AG09309 (cell line): ENCODE results near the gene PSD4.

Source experiments
- DNase-seq: peaks from one replicate; pipeline ENCODE4 v3.0.0-alpha.2; 2010; ENCODE audit warnings: low read depth
- H3K4me3 ChIP-seq: 2 replicates; pipeline ENCODE4 v1.5.1; 2011; ENCODE audit warnings: mild to moderate bottlenecking, low read depth, low read length, moderate library complexity; ENCODE audit not compliant: control insufficient read depth
- CTCF ChIP-seq: IDR thresholded peaks from 2 replicates; pipeline ENCODE4 v1.5.1; 2011; ENCODE audit warnings: mild to moderate bottlenecking, low read depth, low read length, inconsistent platforms; ENCODE audit not compliant: insufficient read depth, control insufficient read depth; ENCODE audit errors: missing control alignments

The PSD4 gene

GRCh38 chr2:113162869-113163268, 10.9 kb upstream of the PSD4 start:
- no peak for DNase-seq
- TF ChIP-seq CTCF, result no peak
- no peak overlapping the region for H3K4me3 ChIP-seq

GRCh38 chr2:113164215-113164929, 9.4 kb upstream of the PSD4 start:
- TF ChIP-seq CTCF, result no peak
- no peak overlapping the region for H3K4me3 ChIP-seq
- DNase-seq, result no peak

GRCh38 chr2:113164930-113165585, 8.7 kb upstream of the PSD4 start:
- no peak overlapping the region for H3K4me3 ChIP-seq
- DNase-seq, result no peak
- TF ChIP-seq CTCF, result no peak

- no peak overlapping the region for H3K4me3 ChIP-seq
- TF ChIP-seq CTCF, result no peak
- no peak for DNase-seq
Observed at GRCh38 chr2:113166187-113166645, 7.6 kb upstream of the PSD4 start.

GRCh38 chr2:113167115-113167932, 6.4 kb upstream of the PSD4 start:
- no peak overlapping the region for H3K4me3 ChIP-seq
- no peak for DNase-seq

More at GRCh38 chr2:113167115-113167932, 6.4 kb upstream of the PSD4 start:
- no peak for TF ChIP-seq CTCF
